LNCaP clone FGC (cell line): Measurements from ENCODE around the gene SPRR2F.
"Not testable (repeated sequence)": the region's sequence is repeated elsewhere in the genome, so short reads cannot be mapped to it uniquely, and the experiment has no call there.

Source experiments
- DNase-seq: peaks from one replicate; pipeline ENCODE4 v3.0.0-alpha.2; 2011; ENCODE audit warnings: low read depth
- H3K4me3 ChIP-seq: 2 replicates; pipeline ENCODE4 v1.5.1; 2011; ENCODE audit warnings: mild to moderate bottlenecking, low read depth, low read length, control low read depth
- TF ChIP-seq, protein P1 (sequence below): IDR thresholded peaks from 2 replicates; pipeline ENCODE4 v1.5.1; 2012; ENCODE audit warnings: mild to moderate bottlenecking; ENCODE audit not compliant: control insufficient read depth, insufficient read depth; ENCODE audit errors: extremely low read depth

SPRR2F gene

DNA sequence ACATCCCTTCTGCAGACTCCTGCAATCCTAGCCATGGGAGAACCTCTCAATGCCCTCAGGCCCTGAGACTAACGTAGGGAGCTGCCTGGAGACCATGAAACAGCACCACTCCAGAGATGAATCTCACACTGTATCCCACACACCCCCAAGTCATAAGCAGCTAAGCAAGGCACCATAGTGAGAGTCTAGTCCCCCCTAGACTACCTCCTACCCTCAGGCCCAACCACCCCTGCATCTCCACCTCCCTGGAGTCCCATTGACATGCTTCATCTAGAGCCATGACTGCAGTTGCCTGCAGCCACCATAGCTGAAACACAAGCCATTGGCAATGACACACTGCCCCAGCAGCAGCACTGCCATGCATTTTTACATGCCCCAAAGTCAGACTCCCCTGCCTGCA, 20.0 kb upstream of the SPRR2F start:
- no peak for DNase-seq
- TF ChIP-seq, protein P1, sequence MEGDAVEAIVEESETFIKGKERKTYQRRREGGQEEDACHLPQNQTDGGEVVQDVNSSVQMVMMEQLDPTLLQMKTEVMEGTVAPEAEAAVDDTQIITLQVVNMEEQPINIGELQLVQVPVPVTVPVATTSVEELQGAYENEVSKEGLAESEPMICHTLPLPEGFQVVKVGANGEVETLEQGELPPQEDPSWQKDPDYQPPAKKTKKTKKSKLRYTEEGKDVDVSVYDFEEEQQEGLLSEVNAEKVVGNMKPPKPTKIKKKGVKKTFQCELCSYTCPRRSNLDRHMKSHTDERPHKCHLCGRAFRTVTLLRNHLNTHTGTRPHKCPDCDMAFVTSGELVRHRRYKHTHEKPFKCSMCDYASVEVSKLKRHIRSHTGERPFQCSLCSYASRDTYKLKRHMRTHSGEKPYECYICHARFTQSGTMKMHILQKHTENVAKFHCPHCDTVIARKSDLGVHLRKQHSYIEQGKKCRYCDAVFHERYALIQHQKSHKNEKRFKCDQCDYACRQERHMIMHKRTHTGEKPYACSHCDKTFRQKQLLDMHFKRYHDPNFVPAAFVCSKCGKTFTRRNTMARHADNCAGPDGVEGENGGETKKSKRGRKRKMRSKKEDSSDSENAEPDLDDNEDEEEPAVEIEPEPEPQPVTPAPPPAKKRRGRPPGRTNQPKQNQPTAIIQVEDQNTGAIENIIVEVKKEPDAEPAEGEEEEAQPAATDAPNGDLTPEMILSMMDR: no peak
- H3K4me3 ChIP-seq: no peak overlapping the region

DNA sequence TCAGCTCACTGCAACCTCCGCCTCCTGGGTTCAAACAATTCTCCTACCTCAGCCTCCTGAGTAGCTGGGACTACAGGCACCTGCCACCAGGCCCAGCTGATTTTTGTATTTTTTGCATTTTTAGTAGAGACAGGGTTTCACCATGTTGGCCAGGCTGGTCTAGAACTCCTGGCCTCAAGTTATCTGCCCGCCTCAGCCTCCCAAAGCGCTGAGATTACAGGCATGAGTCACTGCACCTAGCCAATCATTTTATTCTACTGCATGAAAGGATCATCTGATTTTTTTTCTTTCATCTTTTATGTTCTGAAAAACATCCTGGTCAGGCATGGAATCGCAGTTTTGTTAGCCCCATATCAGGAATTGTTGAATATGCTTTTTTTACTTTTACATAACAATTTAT, 15.4 kb upstream of the SPRR2F start:
- not testable (repeated sequence) for DNase-seq, H3K4me3 ChIP-seq

DNA sequence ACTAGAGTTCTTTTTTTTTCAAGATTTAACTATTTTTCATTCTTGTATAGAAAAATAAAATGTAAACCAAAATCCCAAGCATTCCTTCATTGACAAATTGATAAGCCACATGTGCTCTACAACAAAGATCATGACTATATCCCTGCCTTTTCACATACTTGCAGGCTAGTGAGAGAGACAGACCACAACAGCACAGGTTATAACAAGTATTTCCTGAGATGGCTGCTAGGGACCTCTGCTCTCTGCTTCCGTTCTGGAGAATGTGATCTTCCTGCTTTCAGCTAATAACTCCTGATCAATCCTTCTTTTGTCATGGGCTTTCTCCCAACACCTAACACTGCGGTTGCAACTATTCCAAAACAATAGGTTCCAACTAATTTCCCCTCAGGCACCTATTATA, 14.0 kb upstream of the SPRR2F start:
- no peak for DNase-seq
- TF ChIP-seq, protein P1: no peak

DNA sequence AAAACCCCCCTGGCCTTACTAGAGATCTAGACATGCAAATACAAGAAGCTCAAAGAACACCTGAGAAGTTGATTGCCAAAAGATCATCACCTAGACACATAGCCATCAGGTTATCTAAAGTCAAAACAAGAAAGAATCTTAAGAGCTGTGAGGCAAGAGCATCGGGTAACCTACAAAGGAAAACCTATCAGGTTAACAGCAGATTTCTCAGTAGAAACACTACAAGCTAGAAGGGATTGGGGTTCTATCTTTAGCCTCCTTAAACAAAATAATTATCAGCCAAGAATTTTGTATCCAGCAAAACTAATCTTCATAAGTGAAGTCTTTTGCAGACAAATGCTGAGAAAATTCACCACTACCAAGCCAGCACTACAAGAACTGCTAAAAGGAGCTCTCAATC, 12.2 kb upstream of the SPRR2F start:
- DNase-seq: no peak
- TF ChIP-seq, protein P1: no peak
- H3K4me3 ChIP-seq: no peak overlapping the region

More for the DNA sequence above, 14.0 kb upstream of the SPRR2F start:
- no peak overlapping the region for H3K4me3 ChIP-seq

DNA sequence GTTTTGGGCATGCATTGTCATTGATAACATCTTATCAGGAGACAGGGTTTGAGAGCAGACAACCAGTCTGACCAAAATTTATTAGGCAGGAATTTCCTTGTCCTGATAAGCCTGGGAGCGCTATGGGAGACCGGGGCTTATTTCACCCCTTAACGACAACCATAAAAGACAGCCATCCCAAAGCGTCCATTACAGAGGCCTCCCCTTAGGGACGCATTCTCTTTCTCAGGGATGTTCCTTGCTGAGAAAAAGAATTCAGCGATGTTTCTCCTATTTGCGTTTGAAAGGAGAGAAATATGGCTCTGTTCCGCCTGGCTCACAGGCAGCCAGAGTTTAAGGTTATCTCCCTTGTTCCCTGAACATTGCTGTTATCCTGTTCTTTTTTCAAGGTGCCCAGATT, 10.5 kb upstream of the SPRR2F start:
- DNase-seq: not testable (repeated sequence)

DNA sequence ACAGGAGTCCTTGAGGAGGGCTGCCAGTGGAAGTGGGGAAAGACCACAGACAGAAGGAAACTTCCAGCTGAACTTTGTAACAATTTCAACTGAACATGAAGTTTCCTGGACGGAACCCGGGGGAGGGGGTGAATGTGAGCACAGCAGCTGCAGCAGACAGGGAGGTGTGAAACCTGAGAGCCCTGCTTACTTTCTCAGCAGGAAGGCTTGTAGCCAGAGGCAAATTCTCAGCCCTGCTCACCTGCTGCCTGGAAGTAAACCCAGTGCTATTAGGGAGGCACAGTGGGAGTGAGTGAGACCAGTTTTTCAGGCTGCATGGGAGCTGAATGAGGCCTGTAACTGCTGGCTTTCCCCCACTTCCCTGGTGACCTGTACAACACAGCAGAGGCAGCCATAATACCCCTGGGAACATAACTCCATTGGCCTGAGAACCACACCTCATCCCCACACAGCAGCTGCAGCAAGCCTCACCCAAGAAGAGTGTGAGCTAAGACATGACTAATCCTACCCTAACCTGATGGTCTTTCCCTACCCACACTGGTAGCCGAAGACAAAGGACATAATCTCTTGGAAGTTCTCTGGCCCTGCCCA, 9.6 kb upstream of the SPRR2F start:
- TF ChIP-seq, protein P1: no peak
- DNase-seq: peak; percentile 93
- no peak overlapping the region for H3K4me3 ChIP-seq

More for the DNA sequence above, 10.5 kb upstream of the SPRR2F start:
- not testable (repeated sequence) for H3K4me3 ChIP-seq

DNA sequence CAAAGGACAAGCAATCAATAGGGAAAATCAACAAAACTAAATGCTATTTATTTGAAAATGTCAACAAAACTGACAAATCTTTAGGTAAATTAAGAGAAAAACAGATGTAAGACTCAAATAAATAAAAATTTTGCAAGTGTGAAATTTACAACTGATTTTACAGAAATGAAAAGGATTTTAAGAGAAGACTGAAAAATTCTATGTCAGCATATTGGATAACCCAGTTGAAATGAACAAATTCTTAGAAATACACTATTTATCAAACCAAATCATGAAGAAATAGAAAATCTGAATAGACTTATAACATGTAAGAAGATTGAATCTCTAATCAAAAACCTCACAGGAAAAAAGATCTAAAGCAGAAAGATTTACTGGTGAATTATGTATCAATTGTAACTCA, 7.6 kb upstream of the SPRR2F start:
- DNase-seq: no peak
- TF ChIP-seq, protein P1: no peak
- no peak overlapping the region for H3K4me3 ChIP-seq

DNA sequence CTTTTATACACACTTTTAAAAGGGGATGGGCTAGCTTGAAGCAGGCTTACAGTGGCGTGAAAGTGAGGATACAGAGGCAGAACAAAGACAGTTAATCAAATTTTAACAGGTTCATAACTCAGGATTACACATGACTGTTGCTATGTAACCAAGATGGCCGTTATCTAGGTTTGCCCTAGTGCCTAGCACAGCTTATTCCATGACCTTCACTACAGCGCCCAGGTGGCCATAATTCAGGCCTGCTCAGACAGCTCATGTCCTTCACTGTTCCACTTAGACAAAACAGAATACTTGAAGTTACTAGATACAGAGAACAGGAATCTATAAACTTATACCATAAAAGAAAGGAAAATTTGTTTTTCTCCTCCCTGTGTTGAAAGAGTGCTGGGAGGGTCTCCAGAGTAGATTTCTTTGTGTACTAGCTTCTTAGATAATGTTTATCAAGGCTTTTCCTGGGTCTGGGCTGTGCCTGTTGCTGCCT, 6.2 kb upstream of the SPRR2F start:
- DNase-seq: no peak
- TF ChIP-seq, protein P1: no peak
- no peak overlapping the region for H3K4me3 ChIP-seq

DNA sequence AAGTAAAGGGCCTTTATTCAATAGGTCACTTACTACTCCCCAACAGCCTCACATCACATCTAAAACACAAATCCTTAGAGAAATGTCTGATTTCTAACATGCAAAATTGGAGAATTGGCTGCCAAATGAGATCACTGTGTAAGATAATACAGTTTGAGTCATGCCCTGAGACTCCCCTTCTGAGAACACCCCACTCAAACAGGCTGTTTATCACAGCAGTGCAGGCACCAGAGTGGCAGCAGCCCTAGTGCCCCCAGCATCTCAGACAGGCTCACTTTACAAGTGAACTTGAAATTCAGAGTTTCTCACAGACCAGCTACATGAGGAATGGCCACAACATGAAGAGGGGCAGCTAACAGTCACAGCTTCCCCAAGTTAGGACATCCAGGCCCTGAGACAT, 1.9 kb upstream of the SPRR2F start:
- not testable (repeated sequence) for H3K4me3 ChIP-seq, DNase-seq

DNA sequence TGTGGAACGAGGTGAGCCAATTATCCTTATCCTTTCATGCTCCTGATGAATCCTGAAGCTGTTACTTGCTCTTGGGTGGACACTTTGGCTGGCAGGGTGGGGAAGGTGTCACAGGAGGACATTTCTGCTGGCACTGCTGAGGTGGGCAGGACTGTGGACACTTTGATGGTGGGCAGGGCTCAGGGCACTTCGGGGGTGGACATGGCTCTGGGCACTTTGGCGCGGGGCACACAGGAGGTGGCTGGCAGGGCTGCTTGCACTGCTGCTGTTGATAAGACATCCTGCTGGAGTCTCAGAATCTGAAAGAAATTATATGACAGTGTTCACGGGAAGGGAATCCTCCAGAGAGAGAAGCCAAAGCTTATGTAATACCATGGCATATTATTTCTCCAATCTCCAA, 862 bp downstream of the SPRR2F start:
- H3K4me3 ChIP-seq, DNase-seq: not testable (repeated sequence)
